ENCODE data around the gene BCAS1.
"Not testable (repeated sequence)": the region's sequence is repeated elsewhere in the genome, so short reads cannot be mapped to it uniquely, and the experiment has no call there.

BCAS1 gene

DNA sequence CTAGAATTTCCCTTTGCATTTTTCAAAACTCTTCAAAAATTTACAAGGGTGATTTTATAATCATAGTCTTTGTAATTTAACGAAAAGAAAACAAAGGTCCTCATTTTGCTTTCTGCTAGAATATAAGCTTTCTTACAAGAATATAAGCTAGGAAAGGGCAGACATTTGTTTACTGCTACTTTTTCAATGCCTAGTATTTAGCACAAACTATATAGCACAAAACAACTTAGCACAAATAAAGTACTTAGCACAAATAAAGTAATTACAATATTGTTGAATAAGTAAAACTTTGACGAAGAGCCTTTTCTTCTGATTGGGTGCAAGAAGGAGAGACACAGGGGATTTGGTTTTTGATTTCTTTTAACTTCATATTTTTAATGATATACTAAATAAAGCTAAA lies 87.8 kb downstream of the BCAS1 start:
- DNase-seq, result no peak

DNA sequence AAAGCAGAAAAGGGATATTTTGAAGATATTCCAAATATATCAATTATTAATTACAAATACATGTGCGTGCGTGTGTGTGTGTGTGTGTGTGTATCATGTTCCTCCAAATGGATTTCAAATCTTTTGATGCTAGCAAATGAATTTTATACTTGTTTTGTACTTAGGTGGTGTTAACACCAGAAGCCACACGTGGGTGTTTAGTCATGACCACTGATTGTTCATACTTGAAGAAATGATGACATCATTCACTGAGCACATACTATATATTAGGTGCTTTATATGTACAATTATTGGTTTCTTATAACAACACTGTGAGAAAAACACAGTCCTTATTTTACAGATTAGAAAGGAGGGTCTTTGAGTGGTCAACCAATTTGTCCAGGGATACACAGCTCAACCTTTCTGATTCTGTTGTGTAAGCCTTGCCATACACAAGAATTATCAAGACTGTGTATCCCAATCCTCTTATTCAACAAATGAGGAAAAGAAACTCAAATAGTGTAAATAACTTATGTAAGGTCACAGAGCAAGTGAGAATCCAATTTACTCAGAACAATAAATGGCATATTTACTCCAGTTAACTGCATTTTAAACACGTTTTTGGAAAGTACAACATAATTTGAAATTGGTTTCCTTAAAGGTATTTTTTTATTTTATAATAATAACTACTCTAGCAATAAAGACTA lies 88.5 kb downstream of the BCAS1 start:
- no peak for DNase-seq

DNA sequence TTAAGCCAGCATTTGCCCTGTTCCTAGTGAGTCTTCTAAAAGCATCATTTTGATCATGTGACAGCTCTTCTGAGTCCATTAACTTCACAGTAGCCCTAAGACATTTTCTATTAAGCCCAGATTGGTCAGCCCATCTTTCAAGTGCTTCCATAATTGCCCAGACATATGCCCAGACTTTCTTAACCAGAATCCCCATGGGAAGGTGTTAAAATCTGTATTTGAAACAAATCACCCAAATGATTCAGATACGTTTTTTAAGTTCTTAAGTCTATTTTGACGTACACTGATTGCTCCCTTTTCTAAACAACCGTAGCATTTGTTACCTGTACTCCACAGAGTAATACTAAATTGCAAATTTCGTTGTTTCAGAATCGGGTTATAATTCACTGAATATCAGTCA lies 89.3 kb downstream of the BCAS1 start:
- DNase-seq, result no peak

DNA sequence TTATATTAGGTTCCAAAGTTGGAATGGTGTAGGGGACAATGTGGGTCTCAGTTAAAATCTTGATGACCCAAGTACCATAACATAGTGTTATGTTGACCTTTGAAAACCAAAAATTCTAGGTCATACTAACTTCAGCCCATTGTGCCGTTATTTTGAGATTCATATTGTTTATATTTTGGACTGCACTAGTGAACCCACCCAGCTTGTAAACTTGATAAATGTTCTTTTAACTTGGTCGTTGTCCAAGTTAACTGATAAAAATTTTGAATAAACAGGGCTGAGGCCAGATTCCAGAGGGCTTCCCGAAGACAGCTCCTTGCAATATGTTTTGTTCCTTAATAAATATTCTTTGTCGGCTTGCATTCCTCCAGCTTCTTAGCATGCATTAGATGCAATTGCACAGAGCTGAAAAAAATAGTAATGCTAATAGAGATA lies 90.3 kb downstream of the BCAS1 start:
- DNase-seq, result no peak

DNA sequence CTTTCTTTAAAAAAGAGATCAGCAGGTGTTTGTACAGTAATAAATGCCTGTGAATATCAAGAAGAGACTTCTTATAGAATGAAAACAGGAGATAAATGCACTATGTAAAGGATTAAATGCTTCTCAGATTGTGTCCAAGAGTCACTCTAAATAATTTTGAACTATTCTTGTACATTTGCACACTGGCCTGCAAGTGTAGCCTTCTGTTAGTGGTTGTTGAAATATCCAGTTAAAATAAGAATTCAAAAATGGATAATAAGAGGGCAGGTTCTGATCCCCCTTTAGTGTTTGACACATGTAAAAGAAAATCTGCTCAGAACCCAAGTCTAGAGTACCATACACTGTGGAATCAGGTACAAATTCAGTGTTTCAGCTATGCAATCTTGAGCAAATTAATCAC lies 91.9 kb downstream of the BCAS1 start:
- DNase-seq, result no peak

DNA sequence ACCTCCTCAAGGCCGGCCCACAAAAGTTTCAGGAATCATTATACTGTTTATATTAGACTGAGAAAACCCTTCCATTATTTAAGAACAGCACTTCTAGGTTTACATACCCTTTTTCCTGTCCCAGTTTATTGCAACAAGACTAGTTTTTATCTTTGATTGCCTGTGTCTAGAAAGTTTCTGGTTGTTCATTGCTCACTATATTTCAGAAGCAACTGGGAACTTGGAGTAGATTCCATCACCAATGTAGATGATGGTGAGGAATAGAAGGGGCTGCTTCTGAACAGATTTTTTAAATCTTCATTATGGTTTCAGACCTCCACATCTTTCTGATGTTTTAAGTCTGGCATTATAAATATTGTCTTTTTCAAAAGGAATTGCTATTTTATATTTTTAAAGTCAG lies 93.0 kb downstream of the BCAS1 start:
- no peak for DNase-seq

DNA sequence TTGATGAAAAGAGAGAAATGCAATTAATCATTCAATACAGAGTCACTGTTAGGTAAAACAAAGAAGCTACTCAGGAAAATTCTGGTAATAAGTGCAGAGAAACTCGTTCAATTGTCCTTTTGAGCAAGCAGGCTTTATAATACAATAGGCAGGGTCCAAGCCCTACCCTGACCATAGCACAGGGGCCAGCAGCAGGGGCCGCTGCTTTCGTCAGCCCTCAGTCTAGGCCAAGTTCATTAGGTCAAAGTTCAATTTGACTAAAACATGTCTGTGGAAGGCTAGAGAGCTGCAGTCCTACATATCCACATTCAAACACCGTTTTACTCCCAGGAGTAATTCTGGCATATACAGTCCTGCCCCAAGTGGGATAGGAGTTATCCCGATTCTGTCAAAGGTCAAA lies 94.6 kb downstream of the BCAS1 start:
- DNase-seq, result no peak

DNA sequence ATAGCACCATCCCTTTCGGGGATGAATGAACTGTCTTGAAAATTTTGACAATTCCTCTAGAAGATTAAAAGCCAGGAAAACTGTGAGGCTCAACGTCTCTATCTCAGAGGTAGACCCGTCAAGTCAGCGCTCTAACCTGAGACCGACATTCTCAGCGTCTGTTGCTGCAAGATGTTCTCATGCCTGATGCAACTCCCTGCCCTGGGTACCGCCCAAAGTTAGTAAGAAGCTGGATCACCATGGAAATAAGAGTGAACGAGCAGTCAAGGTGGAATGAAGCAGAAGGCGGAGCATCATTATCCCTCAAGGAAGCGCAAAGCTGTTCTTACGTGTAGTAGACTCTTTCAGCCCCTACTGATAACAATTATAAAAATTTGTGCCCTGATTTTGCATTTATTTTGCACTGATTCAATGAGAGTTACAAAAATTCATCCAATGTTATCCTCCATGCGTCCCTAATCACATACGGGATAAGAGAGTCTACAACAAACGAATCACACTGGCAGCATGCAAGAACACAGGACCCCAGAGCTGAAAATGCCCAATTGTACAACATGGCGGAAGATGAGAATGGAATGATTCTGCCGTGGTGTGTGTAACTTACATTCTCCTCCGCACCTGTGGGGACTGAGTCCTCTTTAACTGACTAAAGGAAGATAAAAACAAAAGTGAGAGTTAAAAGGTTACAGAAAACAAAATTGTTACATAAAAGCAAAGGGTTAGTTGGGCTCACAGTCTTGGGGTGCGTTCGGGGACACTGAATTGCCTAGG lies 95.4 kb downstream of the BCAS1 start:
- DNase-seq, result no peak

DNA sequence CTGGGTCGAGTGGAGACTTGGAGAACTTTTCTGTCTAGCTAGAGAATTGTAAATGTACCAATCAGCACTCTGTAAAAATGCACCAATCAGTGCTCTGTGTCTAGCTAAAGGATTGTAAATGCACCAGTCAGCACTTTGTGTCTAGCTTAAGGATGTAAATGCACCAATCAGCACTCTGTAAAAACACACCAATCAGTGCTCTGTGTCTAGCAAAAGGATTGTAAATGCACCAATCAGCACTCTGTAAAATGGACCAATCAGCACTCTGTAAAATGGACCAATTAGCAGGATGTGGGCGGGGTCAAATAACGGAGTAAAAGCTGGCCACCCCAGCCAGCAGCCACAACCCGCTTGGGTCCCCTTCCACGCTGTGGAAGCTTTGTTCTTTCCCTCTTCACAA lies 96.5 kb downstream of the BCAS1 start:
- DNase-seq, result not testable (repeated sequence)

DNA sequence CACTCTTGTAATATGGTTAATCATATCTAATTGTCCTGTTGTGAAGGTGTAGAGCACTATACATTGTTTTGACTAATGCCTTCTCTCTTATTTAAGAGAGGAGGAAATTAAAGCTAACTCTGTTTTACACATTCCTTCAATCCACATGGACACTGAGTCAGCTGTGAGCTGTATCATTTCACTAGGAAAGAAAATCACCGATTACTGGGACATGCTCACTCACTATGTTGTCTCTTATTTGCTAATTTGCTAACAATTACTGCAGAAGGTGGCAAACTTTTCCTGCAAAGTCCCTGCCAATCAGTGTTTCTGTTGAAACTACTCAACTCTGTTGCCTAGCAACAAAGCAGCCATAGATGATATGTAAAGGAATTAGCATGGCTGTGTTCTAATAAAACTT lies 98.2 kb downstream of the BCAS1 start:
- DNase-seq, result no peak

DNA sequence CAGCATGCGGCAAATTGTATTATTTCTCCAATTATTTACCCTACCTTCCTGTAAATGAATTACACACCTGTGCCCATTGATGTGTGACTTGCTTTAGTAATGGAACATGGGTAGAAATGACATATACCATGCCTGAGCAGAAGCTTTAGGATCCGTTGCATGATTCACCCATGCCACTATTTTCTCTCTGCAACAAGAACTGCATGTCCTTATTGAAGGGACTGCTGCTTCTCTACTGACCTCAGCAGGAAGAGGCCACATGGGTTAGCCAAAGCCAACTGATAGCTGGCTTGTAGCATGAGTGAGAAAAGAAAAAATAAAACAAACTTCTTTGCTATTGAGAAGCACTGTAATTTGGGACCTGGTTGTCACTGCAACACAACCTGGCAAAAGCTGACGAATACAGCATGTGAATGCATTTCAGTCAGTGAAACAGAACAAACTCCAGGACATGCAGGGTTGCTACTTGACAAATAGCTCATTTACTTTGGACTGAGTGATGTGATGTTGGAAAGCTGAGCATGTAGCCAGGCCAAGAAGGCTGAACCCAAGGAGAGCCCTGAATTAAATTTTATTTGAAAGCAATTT lies 99.2 kb downstream of the BCAS1 start:
- DNase-seq, result no peak

DNA sequence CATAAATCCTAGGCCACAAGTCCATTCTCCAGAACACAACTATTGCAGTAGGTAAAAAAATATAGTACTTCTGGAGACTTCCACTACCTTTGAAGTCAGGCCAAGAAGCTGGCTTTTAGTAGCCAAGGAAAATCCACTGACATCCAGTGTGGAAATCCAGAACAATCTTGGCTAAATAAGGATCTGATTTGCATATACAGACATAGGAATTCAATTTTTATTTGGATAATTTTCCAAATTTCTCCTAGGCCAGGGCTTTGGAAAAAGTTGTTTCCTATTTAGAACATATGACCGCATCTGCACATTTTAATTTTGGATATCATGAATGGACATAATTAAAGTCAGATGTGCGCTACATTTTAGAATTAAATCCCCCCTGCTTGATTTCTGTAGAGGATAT lies 100.2 kb downstream of the BCAS1 start:
- DNase-seq, result no peak

DNA sequence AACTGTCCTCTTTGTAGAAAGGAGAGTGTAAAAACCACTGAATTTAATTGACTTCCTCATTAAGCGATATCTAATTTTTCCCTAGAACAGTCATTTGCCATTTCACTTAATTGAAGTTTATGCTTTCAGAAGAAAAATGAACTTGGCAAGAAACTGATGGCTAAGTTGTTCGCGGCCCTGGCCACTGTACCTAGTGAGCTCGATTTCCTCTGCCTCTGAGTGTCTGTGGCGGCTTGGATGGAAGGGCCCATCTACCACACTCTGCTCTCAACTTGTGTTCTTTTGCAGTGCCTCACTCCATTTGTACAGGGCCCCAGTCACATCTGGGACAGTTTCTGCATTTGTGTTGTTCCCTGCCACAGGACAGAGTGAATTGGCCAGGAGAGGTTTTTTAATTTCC lies 102.9 kb downstream of the BCAS1 start:
- DNase-seq, result no peak

DNA sequence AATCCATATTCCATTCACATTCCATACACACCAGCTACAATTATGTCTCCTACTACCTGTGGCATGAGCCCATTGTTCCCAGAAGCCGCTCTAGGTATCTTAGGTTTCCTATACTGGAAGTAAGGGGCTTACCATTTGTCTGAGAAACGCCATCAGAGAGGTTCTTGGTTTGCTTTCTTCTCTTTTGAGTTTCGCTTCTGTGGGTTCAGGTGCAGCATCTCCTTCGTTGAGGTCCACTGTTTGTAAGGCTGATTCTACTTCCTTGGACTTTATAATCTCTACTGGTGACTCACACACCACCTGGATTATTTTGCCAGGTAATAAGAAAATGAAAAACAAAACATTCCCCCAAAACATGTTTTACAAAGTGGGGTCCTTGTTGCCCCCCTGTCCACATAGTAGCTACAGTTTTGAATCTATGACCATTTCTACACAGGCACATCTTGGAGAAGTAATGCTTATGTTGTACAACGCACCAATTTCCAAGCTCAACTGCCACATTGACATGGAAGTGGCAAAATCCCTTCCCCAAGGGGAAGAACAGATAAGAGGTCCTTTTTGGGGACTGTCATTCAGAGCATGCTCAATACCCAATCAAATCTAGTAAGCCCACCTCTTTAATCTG lies 103.5 kb downstream of the BCAS1 start:
- no peak for DNase-seq

DNA sequence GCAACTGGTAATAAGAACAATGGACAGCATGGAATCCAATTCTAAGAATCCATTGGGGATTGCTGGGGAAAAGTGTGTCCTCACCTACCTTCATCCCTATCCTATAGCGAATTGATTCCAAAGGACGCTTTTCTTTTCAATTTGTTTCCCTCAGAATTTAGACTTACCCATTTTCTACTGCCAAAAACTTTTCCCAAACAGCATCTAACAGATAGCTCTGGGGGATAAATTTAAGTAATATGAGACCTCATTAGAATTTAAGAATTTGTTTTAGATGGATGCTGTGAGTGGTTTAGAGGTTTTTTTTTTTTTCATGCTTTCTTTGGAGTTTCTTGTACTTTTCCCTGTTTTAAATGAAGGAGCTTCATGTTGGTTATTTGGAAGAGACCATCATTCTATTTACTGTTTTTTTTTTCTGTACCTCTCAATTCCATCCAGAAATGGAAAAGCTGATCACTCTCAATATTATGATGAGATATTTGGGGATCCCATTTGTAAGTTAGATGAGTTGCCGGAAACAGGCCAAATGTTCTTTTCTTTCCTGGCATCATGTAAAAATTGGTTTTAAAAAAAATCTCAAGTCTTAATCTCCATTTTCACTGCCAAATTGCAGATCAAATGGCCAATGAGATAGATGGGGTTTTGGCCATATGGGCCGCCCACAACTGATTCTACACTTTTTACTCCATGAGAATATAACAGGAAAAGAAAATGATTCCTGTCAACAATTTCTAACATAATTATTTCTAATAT lies 105.7 kb downstream of the BCAS1 start:
- no peak for DNase-seq

DNA sequence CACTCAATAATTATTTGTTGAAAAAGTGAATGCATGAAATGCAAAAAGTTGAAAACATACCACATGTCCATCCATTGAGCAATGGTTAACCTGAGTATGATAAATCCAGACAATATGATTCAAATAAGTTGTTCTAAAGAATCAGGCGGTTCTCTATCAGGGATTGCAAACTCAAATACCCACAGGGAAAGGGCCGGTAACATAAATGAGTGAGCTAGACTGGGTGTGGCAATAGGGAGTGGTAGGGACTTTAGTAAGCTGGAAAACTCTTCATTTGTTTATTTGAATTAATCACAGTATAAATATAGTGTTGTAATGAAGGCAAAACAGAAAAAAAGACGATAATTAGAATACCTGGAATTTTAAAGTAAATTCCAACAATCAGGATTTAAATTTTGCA lies 106.3 kb downstream of the BCAS1 start:
- no peak for DNase-seq

DNA sequence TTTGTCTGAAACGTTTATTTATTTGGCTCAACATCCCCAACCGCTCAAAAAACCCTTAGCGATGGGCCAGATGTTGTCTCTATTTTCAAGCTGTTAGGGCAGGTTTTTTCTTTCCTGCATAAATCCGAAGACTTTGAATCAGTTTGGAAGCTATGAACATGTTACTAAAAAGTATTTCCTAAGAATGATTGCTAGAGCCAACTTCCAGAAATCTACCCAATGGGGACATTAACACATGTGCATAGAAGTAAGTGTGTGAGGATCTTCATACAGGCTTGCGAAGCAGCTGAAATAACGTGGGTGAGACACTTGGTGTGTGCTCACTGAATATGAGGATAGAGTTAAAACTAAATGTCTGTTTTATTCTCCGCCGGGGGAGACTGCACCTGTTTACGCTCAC lies 106.8 kb downstream of the BCAS1 start:
- no peak for DNase-seq

DNA sequence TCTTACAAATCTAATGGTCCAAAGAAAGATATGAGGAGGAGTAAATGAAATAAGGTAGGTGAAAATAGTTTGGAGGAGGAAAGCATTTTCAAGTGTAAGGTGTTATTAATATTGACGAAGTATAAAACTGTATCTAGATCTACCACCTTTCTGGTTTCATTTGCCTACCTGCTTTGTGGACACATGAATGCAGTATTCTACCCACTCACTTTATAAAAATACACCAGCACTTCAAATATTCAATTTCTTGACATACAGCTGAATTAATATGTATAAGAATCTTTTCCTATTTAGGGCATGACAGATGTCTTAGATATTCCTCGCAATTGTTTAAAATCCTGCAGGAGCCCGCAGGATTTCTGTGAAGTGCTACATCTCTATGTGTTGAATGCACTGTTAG lies 108.0 kb downstream of the BCAS1 start:
- no peak for DNase-seq

DNA sequence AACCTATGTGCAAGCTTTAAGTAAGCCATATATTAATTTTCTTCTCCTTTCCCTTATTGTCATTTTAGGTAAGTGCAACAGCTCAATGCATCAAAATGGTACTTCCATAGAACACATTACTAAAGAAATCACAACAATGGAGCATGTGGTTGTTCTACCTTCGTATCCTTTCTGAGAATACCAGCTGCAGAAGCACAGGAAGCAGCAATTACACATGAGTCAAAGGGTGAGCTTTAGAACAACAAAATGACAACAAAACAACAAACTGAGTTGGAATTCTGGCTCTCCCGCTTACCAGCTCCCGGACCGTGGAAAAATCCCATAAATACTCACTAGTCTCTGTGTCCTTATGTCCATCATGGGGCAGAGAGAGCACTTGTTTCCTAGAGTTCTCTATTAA lies 108.9 kb downstream of the BCAS1 start:
- no peak for DNase-seq

DNA sequence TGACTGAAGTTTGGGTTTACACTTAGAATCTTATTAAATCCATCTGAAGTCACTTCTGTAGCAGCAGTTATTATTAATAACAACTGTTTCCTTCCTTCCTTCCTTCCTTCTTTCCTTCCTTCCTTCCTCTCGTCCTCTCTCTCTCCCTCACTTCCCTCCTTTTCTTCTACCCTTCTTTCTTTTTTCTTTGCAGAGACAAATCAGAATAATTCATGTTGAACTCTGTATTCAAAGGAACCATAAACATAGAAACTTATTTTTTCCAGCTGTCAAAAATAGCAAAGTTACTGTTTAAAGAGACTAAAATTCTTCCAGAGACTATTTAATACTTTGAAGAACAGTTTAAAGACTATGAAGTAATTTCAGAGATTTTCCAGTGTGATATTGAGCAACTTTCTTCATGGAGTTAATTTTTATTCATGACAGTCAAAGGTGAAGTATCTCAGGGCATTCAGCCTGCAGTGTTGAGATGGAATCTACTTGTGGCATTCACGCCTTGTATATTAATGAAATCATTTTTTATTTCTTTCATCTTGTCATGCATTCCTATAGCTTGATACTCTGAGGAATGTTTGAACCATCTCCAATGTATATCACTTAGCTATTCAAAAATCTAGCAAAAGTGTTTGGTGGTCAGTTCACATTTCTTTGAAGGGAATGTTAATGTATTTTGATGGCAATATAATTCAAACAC lies 109.7 kb downstream of the BCAS1 start:
- no peak for DNase-seq

DNA sequence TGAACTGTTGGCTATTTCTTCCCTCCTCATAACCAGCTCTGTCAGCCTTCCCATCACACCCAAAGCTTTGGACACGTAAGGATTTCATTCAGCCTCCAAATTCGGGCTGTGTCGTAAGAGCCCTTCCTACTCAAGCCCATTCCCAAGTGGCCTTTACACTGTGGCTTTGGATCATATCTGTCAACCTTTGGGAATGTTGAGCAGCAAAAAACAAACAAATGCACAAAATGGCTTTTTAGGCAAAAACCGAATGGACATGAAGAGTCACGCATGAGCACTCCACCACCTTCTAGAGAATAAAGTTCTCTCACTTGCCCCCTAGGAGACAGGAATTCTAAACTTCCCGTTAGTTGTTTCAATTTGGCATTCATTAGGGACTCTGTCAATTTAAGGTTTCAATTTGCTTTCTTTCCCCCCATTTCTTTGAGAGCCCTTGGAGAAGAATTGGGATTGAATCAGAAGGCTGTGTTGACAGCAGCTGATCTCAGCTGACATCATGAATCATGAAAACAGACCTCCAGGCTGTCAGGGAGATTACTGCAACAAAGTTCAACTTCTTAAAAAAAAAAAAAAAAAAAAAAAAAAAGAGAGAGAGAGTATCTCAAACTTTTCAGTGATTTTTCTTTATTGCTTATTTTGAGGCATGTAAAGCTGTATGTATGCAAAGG lies 110.3 kb downstream of the BCAS1 start:
- no peak for DNase-seq

DNA sequence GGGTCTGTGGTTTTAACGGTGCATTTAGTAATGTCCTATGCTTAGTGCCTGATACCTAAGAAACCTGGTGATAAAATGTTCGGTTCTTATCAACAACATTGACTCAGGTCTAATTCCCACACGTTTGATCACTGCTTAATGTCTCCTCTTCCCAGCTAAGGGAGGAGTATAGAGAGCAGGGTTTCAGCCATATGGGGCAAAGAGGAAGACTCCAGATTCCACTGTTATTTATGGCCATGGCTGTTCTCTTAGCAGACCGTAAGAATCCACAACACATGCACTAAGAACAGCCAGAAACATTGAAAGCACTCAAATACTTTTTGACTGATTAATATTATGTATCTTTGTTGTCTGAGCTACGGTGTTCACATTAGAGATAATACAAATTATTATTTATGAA lies 112.1 kb downstream of the BCAS1 start:
- DNase-seq, result no peak
